Neural crest cell (in vitro differentiated cells): ENCODE results near the gene NUAK1. TPM values are rescaled to one million over a fixed set of nuclear protein-coding genes. Genes with fewer than 3 reads are reported as not detected.

ENCODE experiments used
- DNase-seq: peaks from one replicate; pipeline ENCODE4 v3.0.0; 2021; ENCODE audit warnings: low read depth, mixed read lengths, low spot score
- H3K27ac Mint-ChIP-seq: one replicate; pipeline ENCODE4 v1.8.0; 2021; ENCODE audit warnings: mild to moderate bottlenecking, mixed read lengths; ENCODE audit not compliant: unreplicated experiment
- H3K27me3 Mint-ChIP-seq: 2 replicates; pipeline ENCODE4 v1.8.0; 2021; ENCODE audit warnings: low read depth, mild to moderate bottlenecking, mixed read lengths
- H3K36me3 Mint-ChIP-seq: 2 replicates; pipeline ENCODE4 v1.8.0; 2021; ENCODE audit warnings: low read depth, mild to moderate bottlenecking, mixed read lengths
- H3K4me1 Mint-ChIP-seq: 2 replicates; pipeline ENCODE4 v1.8.0; 2021; ENCODE audit warnings: mixed read lengths
- H3K4me3 Mint-ChIP-seq: one replicate; pipeline ENCODE4 v1.8.0; 2021; ENCODE audit warnings: mild to moderate bottlenecking, mixed read lengths
- H3K9me3 Mint-ChIP-seq: 2 replicates; pipeline ENCODE4 v1.8.0; 2021; ENCODE audit warnings: mixed read lengths
- CTCF ChIP-seq: fragments of 200-600 bp; sonication (generic); conservative IDR thresholded peaks from 2 replicates; pipeline ENCODE4 v1.5.0; 2021; ENCODE audit warnings: antibody characterized with exemption, mild to moderate bottlenecking
- total RNA-seq: library from RNA; stranded (reverse); gene quantifications from 2 replicates; pipeline ENCODE4 v1.2.1, GENCODE V29; 2021

NUAK1 gene
- total RNA-seq, 1 donor from 2014 or later = 35.6 TPM

DNA sequence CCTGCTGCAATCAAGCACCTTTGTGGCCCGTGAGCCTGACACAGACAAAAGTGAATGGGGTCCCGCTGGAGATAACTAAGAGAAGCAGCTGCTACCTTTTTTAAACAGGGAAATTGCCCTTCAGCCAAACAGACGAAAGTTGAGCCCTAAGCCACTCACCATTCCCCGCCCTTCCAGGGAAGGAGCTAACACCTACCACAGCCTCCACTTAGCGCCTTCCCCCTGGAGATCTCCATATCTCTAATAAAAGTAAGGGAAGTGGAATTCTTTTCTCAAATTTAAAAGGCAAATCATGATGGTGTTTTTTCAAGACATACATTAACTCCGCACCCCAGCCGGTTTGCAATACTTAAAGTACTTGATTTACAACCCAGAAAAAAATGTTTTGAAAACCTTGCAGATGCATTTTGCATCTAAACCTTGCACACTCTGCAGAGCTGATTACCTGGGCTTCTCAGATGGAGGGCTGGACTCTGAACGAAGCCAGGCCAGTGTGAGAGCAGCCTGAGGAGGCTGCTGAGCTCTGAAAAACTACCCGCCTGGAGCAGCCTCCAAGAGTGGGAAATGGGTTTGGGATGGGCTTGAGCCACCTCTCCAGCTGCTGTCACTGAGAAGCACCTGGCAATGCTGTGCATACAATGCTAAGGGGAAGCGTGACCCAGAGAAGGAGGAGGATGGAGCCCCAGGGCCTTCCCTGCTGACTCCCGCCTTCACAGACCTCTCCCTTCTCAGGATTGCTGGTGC lies 10.0 kb downstream of the NUAK1 start:
- Mint-ChIP-seq H3K4me1 (peaks cover 75% of the 10 kb centered on the region), H3K36me3 (no peaks in the 10 kb centered on the region), H3K27ac (peak overlapping the region; percentile 9), H3K4me3 (no peak overlapping the region), H3K9me3 (no peaks in the 10 kb centered on the region), H3K27me3 (peaks cover 2% of the 10 kb centered on the region)
- TF ChIP-seq CTCF = no peak
- no peak for DNase-seq

GRCh38 chr12:106127338-106128126 lies 11.2 kb downstream of the NUAK1 start:
- H3K27me3 Mint-ChIP-seq = no peaks in the 10 kb centered on the region
- H3K36me3 Mint-ChIP-seq = no peaks in the 10 kb centered on the region
- peaks cover 73% of the 10 kb centered on the region for H3K4me1 Mint-ChIP-seq
- no peak for DNase-seq
- H3K9me3 Mint-ChIP-seq = no peaks in the 10 kb centered on the region
- H3K4me3 Mint-ChIP-seq = no peak overlapping the region
- TF ChIP-seq CTCF = no peak
- no peak overlapping the region for H3K27ac Mint-ChIP-seq

GRCh38 chr12:106126441-106127337 lies 12.1 kb downstream of the NUAK1 start:
- Mint-ChIP-seq H3K36me3 (no peaks in the 10 kb centered on the region), H3K27ac (peak overlapping the region; percentile 69), H3K4me3 (no peak overlapping the region), H3K27me3 (no peaks in the 10 kb centered on the region), H3K4me1 (peaks cover 69% of the 10 kb centered on the region), H3K9me3 (no peaks in the 10 kb centered on the region)
- TF ChIP-seq CTCF = no peak
- no peak for DNase-seq

GRCh38 chr12:106125351-106126095 lies 13.2 kb downstream of the NUAK1 start:
- no peaks in the 10 kb centered on the region for H3K27me3 Mint-ChIP-seq
- peaks cover 61% of the 10 kb centered on the region for H3K4me1 Mint-ChIP-seq
- no peaks in the 10 kb centered on the region for H3K36me3 Mint-ChIP-seq
- no peak for DNase-seq
- H3K9me3 Mint-ChIP-seq = no peaks in the 10 kb centered on the region
- H3K27ac Mint-ChIP-seq = no peak overlapping the region
- no peak overlapping the region for H3K4me3 Mint-ChIP-seq
- TF ChIP-seq CTCF = no peak

DNA sequence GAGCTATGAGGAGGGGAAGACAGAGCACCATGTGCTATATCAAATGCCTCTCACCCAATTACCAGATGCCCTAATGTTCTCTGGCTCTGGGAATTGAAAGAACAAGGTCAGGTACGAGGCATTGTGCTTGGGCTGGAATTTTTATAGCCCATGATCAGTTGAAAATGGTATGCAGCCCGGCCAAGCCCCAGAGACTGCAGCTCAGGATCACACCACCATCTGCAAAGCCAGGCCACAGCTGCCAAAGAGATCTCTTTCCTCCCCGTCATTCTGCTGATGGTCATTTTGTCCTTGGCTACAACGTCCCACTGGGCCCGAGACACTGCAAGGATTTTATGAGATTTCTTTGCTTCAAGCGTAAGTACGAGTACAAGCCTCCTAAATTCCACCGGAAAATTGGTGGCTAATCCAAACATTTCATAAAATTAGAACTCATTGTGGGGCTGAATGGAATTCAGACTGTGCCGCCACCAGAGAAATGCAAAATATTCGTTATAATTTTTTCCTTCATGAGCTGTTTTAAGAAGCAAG lies 15.1 kb downstream of the NUAK1 start:
- TF ChIP-seq CTCF = no peak
- Mint-ChIP-seq H3K36me3 (no peaks in the 10 kb centered on the region), H3K4me1 (peaks cover 59% of the 10 kb centered on the region), H3K27ac (no peak overlapping the region), H3K4me3 (no peak overlapping the region), H3K9me3 (no peaks in the 10 kb centered on the region), H3K27me3 (no peaks in the 10 kb centered on the region)
- no peak for DNase-seq
